IPS-NIHi11 (cell line): ENCODE measurements around the gene PLCB1.
A peak's percentile ranks its signal among the peaks of the same experiment; 100 is the strongest.
"Not testable (repeated sequence)": the region's sequence is repeated elsewhere in the genome, so short reads cannot be mapped to it uniquely, and the experiment has no call there.

Source experiments
- DNase-seq: peaks from one replicate; pipeline ENCODE4 v3.0.0; 2012; ENCODE audit warnings: mixed read lengths, low spot score

Gene PLCB1

GRCh38 chr20:8335059-8335458 lies 203.0 kb downstream of the PLCB1 start:
- no peak for DNase-seq

DNA sequence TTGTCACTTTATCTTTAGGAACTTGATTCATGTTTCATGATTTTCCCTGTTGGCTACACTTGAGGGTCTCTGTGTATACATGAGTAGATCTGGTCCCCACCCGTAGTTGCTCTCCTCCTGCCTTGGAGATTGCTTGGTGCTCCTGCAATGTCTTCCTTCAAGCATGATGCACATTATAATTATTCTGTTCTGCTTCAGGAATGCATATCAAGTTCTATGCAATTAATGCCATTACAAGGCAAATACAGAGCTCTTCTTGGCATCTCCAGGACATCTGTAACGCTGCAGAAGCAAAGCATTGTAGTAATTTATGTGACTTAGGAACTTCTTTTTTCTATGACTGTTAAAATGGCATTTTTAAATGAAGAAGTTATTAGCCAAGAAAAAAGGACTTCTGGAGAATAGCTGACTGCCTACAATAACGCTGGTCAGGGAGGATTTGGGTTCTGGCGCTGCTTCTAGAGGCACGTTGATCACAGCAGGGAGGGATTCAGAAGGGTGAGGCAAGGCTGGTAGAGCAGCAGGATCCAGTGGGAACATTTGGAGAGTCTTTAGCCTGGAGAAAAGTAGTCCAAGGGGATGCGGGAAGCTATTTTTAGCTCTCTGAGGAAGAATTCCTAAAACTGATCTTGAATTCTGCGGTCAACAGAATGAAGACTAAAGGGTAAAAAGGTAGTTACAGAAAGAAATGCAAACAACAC lies 203.6 kb downstream of the PLCB1 start:
- no peak for DNase-seq

DNA sequence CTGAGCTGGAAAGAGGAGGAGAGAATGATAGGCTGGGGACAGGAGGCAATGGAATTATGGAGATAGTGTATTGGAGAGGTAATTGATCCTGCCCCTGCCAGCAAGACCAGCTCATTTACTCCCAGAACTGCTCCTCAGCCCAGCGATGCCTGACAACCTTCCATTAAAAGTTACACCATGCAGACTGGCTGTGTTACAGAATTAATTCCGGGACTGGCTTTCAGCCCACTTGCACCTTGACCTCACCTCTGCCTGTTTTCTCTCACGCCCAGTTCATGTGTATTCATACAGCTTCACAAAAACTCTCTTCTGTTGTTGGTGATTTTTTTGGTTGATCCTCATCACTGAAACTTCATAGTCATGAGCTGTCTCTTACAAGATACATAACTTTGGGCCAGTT lies 207.3 kb downstream of the PLCB1 start:
- DNase-seq, result no peak

GRCh38 chr20:8342391-8342790 lies 210.3 kb downstream of the PLCB1 start:
- no peak for DNase-seq

DNA sequence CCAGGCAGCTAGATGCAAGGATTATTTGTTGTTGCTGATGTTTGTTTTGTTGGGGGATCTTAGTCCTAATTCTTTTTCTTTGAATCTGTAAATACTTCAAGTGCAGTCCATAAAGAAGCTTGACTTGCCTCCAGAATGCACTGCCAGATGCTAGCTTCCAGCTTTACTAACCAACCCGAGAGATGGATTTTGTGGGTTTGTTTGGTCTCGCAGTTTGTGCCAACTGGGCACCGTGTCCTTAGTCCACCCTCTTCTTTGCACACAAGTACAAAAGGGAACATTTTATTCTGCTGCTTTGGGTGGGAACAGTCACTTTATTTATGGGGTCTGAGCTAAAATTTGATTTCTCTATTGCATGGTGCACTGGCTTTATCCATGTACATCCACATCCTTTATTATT lies 212.0 kb downstream of the PLCB1 start:
- DNase-seq, result no peak

GRCh38 chr20:8344631-8345030 lies 212.6 kb downstream of the PLCB1 start:
- no peak for DNase-seq

DNA sequence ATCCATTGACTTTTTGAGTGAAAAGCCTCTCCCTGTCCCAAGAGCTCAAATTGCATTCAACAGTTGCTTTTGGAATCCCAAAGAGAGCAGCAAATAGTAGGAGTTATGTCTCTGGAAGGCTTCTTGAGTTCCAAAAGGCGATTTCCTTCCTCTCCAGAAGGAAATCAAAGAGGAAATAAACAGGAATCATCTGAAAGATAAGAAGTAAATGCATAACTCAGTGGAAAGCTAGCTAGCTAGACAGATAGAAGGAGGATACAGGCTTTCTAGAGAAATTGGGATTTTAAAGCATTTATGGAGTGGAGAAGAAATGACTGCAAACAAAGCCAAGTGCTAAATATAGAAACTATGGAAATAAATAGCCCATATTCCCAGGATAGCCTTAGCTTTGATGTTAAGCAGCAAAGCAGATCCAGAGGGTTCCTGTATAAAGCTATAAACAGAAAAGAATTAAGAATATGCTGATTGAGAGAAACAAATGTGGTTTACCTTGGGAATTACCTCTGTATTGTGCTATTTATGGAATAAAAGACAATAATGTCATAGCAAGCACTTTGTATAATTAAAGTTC lies 214.7 kb downstream of the PLCB1 start:
- no peak for DNase-seq

GRCh38 chr20:8350225-8350624 lies 218.2 kb downstream of the PLCB1 start:
- DNase-seq, result not testable (repeated sequence)

GRCh38 chr20:8352486-8352885 lies 220.4 kb downstream of the PLCB1 start:
- no peak for DNase-seq

DNA sequence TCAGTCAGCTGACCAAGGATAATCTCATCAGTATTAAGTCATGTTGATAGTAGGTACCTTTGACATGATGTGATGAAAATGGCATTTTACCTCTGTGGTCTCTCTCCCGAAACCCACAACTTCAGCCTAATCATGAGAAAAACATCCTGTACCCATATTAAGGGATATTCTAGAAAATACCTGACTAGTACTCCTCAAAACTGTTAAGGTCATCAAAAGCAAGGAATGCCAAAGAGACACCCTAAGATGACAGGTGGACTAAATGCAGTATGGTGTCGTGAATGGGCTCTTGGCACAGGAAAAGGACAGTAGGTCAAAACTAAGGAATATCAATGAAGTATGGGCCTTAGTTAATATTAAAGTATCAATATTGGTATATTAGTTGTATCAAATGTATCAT lies 221.4 kb downstream of the PLCB1 start:
- DNase-seq, result no peak

- no peak for DNase-seq
These were observed 223.4 kb downstream of the PLCB1 start for GRCh38 chr20:8355453-8355852.

DNA sequence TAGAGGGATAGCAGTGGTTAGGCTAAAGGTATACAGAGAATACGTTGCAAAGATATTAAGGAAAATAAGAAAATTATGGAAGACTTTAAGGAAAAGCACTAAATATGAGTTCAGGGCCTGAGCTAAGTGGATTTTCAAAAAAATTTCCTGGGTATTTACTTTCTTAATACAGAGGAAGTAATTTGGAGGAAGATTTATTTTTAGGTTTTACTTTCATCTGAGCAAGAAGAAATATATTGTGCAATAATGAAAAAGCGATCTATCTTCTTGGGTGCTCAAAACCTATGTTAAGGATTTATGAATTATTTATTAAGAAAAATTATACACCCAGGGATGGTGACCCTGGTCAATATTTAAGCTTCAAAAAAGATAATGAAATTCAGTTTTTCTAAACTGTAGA lies 224.7 kb downstream of the PLCB1 start:
- DNase-seq, result no peak

- no peak for DNase-seq
These were observed 225.6 kb downstream of the PLCB1 start for GRCh38 chr20:8357703-8358102.

DNA sequence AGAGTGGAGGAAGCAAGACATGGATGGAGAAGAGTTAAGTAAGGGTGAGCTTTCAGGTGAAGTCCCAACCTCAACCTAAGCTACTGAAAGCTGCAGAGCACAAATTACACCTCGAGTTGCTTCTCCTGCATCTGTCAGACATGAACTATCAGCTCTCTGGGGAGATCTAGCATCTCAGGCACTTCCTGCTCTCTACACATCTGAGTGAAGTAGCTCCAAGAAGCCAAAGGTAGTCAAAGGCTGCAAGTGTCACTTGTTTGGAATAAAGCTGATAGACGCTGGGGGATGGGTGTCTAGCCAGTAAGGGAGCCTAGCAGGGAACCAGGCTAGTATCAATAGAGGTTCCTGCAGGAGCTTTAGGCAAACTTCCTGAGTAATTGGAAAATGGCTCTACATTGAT lies 228.0 kb downstream of the PLCB1 start:
- DNase-seq, result peak; percentile 14

GRCh38 chr20:8361006-8361652 lies 229.1 kb downstream of the PLCB1 start:
- DNase-seq, result no peak

DNA sequence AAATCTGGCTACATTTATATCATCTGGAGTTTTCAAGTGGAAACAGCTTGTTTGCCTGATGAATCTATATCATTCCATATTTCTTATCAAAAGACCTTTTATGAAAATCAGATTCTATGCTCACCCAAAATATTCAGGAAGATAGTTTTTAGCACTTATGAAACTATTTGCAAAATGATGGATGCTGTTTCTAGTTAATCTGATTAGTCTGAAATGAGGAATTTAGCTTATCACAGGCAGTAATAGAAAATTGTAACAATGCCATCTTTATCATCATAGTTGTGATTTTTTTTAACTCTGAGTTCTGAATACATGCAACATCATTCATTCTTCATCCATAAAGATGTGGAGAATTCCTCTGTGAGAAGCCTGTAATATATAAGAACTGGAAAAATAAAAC lies 229.7 kb downstream of the PLCB1 start:
- DNase-seq, result no peak

DNA sequence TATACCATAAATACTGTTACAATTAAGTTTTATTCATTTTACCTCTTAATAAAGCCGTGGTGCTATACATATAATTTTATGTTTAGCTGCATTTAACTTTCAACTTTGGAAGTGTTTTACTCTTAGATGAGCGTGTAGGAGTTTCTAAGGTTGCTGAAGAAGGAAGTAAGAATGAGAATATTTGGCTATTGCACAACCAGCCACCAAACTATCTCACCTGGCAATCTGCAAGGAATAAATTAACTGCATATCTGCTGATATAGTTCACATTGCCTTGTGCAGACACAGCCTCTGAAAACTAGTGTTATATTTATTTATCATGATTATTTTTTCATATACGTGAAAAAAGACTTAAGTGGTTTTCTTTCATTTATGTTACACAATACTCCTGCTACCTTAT lies 230.4 kb downstream of the PLCB1 start:
- DNase-seq, result no peak

- no peak for DNase-seq
These were observed 232.1 kb downstream of the PLCB1 start for GRCh38 chr20:8363970-8364733.

- no peak for DNase-seq
These were observed 232.6 kb downstream of the PLCB1 start for GRCh38 chr20:8364734-8365078.

GRCh38 chr20:8365634-8366033 lies 233.6 kb downstream of the PLCB1 start:
- no peak for DNase-seq

GRCh38 chr20:8366303-8366923 lies 234.3 kb downstream of the PLCB1 start:
- DNase-seq, result no peak

GRCh38 chr20:8367689-8368088 lies 235.6 kb downstream of the PLCB1 start:
- DNase-seq, result no peak

- no peak for DNase-seq
These were observed 236.6 kb downstream of the PLCB1 start for GRCh38 chr20:8368670-8369069.
